HPDE6-E6E7 (cell line): ENCODE results near the gene SPCS1.
A peak's percentile ranks its signal among the peaks of the same experiment; 100 is the strongest.

Source experiments
- DNase-seq: peaks from one replicate; pipeline ENCODE4 v3.0.0; 2011; ENCODE audit warnings: missing footprints; ENCODE audit errors: extremely low spot score

Gene SPCS1

GRCh38 chr3:52730681-52731080, 24.8 kb downstream of the SPCS1 start:
- DNase-seq = no peak

GRCh38 chr3:52731590-52731989, 25.7 kb downstream of the SPCS1 start:
- no peak for DNase-seq

- DNase-seq = no peak
Observed at GRCh38 chr3:52733256-52733891, 27.5 kb downstream of the SPCS1 start.

GRCh38 chr3:52739730-52740129, 33.8 kb downstream of the SPCS1 start:
- DNase-seq = no peak

GRCh38 chr3:52742418-52743041, 36.6 kb downstream of the SPCS1 start:
- peak; percentile 1 for DNase-seq

DNA sequence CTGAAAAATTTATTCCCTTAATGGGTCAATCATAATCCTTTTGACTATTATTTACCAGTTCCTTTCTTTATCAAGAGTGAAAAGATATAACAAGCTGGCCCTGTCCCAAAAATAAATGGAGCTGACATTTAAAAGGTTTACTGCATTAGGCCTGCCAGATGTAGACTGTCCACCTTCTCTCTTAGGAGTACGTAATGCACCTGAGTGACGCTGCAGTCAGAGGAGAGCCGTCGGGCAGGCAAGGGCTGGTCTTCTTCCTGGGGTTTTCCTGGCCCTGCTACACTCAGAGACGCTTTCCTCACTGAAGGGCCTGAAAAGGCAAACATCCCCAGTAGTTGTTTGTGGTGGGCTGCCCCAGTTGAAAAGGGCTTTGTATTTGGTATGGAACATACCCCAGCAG, 37.2 kb downstream of the SPCS1 start:
- DNase-seq = no peak

GRCh38 chr3:52743721-52744120, 37.8 kb downstream of the SPCS1 start:
- no peak for DNase-seq

DNA sequence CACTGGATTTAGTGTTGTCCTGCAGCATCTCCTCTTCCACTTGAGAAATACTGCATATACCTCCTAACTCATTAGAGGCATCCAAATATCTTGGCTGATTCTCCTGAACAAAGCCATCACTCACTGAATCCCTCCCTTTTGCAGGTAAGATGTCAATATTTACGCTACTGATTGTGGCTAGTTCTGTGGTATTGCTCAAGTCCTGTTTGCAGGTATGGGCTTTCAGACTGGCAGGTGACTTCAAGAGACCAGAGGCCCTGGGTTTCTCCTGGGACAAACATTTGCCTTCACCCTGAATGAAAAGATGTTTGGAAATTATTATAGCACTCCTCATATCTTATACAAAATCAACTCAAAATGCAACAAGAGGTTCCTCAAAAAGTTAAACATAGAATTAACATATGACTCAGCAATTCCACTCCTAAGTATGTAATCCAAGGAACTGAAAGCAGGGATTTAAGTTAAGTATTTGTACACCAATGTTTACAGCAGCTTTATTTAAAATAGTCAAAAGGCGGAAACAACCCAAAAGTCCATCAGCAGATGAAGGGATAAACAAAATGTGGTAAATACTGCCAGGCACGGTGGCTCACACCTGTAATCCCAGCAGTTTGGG, 46.2 kb downstream of the SPCS1 start:
- no peak for DNase-seq

- no peak for DNase-seq
Observed at GRCh38 chr3:52754373-52754772, 48.5 kb downstream of the SPCS1 start.

- no peak for DNase-seq
Observed at GRCh38 chr3:52756141-52756540, 50.2 kb downstream of the SPCS1 start.
